H1 (cell line): ENCODE results near the gene CACNA1C. TPM values are rescaled to one million over a fixed set of nuclear protein-coding genes. Genes with fewer than 3 reads are reported as not detected.

ENCODE experiments used
- CTCF ChIA-PET: fragments of 300-600 bp; sonication (Branson Sonifier 250); formaldehyde crosslinking; loops from one replicate; lab custom pipeline; 2021; ENCODE audit not compliant: partially characterized antibody; lab: Charles Lee
- POLR2A ChIA-PET: fragments of 300-600 bp; sonication (Branson Sonifier 250); formaldehyde crosslinking; loops from one replicate; lab custom pipeline; 2021; ENCODE audit warnings: inconsistent platforms; ENCODE audit not compliant: partially characterized antibody; lab: Charles Lee
- DNase-seq, 2 experiments: peaks; one replicate each; pipeline versions ENCODE4 v3.0.0 to v3.0.0-alpha.2; 2010 to 2022; ENCODE audit warnings: low spot score in 2 of 2, low read depth in 1 of 2, mixed read lengths in 1 of 2
- FAIRE-seq: peaks from 2 replicates; lab custom pipeline; 2011; peaks lifted over from hg19 to GRCh38; lab: Jason Lieb, UNC
- H2AFZ ChIP-seq: 2 replicates; pipeline ENCODE4 v1.8.1; 2012; ENCODE audit warnings: low read length, inconsistent platforms
- H2AK5ac ChIP-seq: 2 replicates; pipeline ENCODE4 v1.6.1; 2013; ENCODE audit warnings: low read depth, low read length
- H2BK120ac ChIP-seq: replicated peaks from 2 replicates; pipeline ENCODE3; 2013; ENCODE audit warnings: low read depth, low read length, inconsistent platforms
- H2BK12ac ChIP-seq: 2 replicates; pipeline ENCODE4 v1.6.1; 2013; ENCODE audit warnings: low read depth, low read length
- H2BK15ac ChIP-seq: 2 replicates; pipeline ENCODE4 v1.6.1; 2013; ENCODE audit warnings: low read length
- H2BK20ac ChIP-seq: 2 replicates; pipeline ENCODE4 v1.6.1; 2013; ENCODE audit warnings: low read length
- H2BK5ac ChIP-seq: 2 replicates; pipeline ENCODE4 v1.6.1; 2013; ENCODE audit warnings: low read depth, low read length
- H3K14ac ChIP-seq: 2 replicates; pipeline ENCODE4 v1.6.1; 2013; ENCODE audit warnings: inconsistent platforms; ENCODE audit not compliant: insufficient read length
- H3K18ac ChIP-seq: 2 replicates; pipeline ENCODE4 v1.6.1; 2013; ENCODE audit warnings: low read length; ENCODE audit errors: extremely low read depth
- H3K23ac ChIP-seq: 2 replicates; pipeline ENCODE4 v1.6.1; 2013; ENCODE audit warnings: inconsistent platforms; ENCODE audit not compliant: insufficient read length
- H3K23me2 ChIP-seq: 2 replicates; pipeline ENCODE4 v1.6.1; 2013; ENCODE audit warnings: low read depth, low read length
- H3K27ac ChIP-seq: 2 replicates; pipeline ENCODE4 v1.6.1; 2011; ENCODE audit warnings: low read depth, low read length, inconsistent platforms
- H3K27me3 ChIP-seq, 4 experiments: replicated peaks in 1 of 4; 1 replicate in 1 of 4; 2 replicates in 3 of 4; pipeline versions ENCODE4 v1.6.1 to v1.8.1; 2011 to 2013; ENCODE audit warnings: low read length in 3 of 4, mild to moderate bottlenecking in 3 of 4, inconsistent platforms in 2 of 4, mixed read lengths in 2 of 4, moderate library complexity in 1 of 4; ENCODE audit not compliant: control insufficient read depth in 3 of 4, insufficient read depth in 3 of 4; ENCODE audit errors: extremely low read depth in 1 of 4
- H3K36me3 ChIP-seq, 4 experiments: 2 replicates each; pipeline versions ENCODE4 v1.6.1 to v1.8.1; 2011 to 2013; ENCODE audit warnings: mild to moderate bottlenecking in 4 of 4, low read length in 3 of 4, moderate library complexity in 2 of 4, control low read depth in 1 of 4, inconsistent platforms in 1 of 4; ENCODE audit not compliant: insufficient read depth in 4 of 4, control insufficient read depth in 2 of 4
- H3K4ac ChIP-seq: replicated peaks from 2 replicates; pipeline ENCODE3; 2013; ENCODE audit warnings: low read length, low read depth, mixed read lengths, inconsistent platforms; ENCODE audit not compliant: insufficient read length
- H3K4me1 ChIP-seq, 4 experiments: replicated peaks in 1 of 4; 1 replicate in 1 of 4; 2 replicates in 3 of 4; pipeline versions ENCODE4 v1.6.1 to v1.8.1; 2011 to 2013; ENCODE audit warnings: low read length in 3 of 4, inconsistent platforms in 2 of 4, mixed read lengths in 1 of 4; ENCODE audit not compliant: insufficient read depth in 4 of 4, control insufficient read depth in 3 of 4
- H3K4me2 ChIP-seq, 2 experiments: 2 replicates each; pipeline versions ENCODE4 v1.6.1 to v1.8.1; 2011 to 2013; ENCODE audit warnings: low read depth in 2 of 2, low read length in 2 of 2, control low read depth in 1 of 2, inconsistent platforms in 1 of 2, mild to moderate bottlenecking in 1 of 2; ENCODE audit not compliant: insufficient read depth in 1 of 2
- H3K4me3 ChIP-seq, 4 experiments: fragments of 200-600, 300-600 bp in 1 of 4; sonication (generic), shearing (Covaris generic), sonication (Bioruptor Twin) in 1 of 4; 2 replicates each; pipeline versions ENCODE4 v1.5.1 to v1.8.1; 2011 to 2016; ENCODE audit warnings: low read length in 4 of 4, low read depth in 3 of 4, control low read depth in 2 of 4, inconsistent platforms in 2 of 4, mild to moderate bottlenecking in 2 of 4, mixed read lengths in 1 of 4, moderate library complexity in 1 of 4; ENCODE audit not compliant: insufficient read depth in 2 of 4; ENCODE audit errors: extremely low read depth in 1 of 4
- H3K56ac ChIP-seq: replicated peaks from 2 replicates; pipeline ENCODE3; 2013; ENCODE audit warnings: low read depth, mild to moderate bottlenecking, mixed read lengths, low read length, inconsistent platforms; ENCODE audit not compliant: insufficient read length
- H3K79me1 ChIP-seq: 2 replicates; pipeline ENCODE4 v1.6.1; 2013; ENCODE audit warnings: low read depth, low read length, control low read depth
- H3K79me2 ChIP-seq, 2 experiments: 2 replicates each; pipeline versions ENCODE4 v1.6.1 to v1.8.1; 2012 to 2013; ENCODE audit warnings: low read length in 2 of 2, mild to moderate bottlenecking in 2 of 2, inconsistent platforms in 1 of 2; ENCODE audit not compliant: insufficient read depth in 2 of 2, control insufficient read depth in 1 of 2
- H3K9ac ChIP-seq, 4 experiments: replicated peaks in 1 of 4; 1 replicate in 1 of 4; 2 replicates in 3 of 4; pipeline versions ENCODE4 v1.6.1 to v1.8.1; 2011 to 2013; ENCODE audit warnings: low read depth in 3 of 4, low read length in 3 of 4, control low read depth in 2 of 4, mild to moderate bottlenecking in 2 of 4, moderate library complexity in 2 of 4, inconsistent platforms in 1 of 4; ENCODE audit errors: extremely low read depth in 1 of 4
- H3K9me3 ChIP-seq, 2 experiments: 2 replicates each; pipeline versions ENCODE4 v1.6.1 to v1.8.1; 2012 to 2013; ENCODE audit warnings: mild to moderate bottlenecking in 2 of 2, moderate library complexity in 2 of 2, control low read depth in 1 of 2, inconsistent platforms in 1 of 2, low read depth in 1 of 2, low read length in 1 of 2, mixed read lengths in 1 of 2; ENCODE audit not compliant: insufficient read depth in 2 of 2
- H4K20me1 ChIP-seq, 2 experiments: replicated peaks in 1 of 2; 2 replicates each; pipeline versions ENCODE3 to v1.8.1; 2011 to 2013; ENCODE audit warnings: inconsistent platforms in 2 of 2, low read length in 2 of 2, mild to moderate bottlenecking in 1 of 2; ENCODE audit not compliant: insufficient read depth in 2 of 2, control insufficient read depth in 1 of 2
- H4K5ac ChIP-seq: 2 replicates; pipeline ENCODE4 v1.6.1; 2013; ENCODE audit warnings: low read length, low read depth, mixed read lengths, inconsistent platforms; ENCODE audit not compliant: insufficient read length
- H4K8ac ChIP-seq: 2 replicates; pipeline ENCODE4 v1.8.0; 2013; ENCODE audit warnings: mild to moderate bottlenecking, moderate library complexity, low read length, inconsistent platforms; ENCODE audit not compliant: insufficient read depth; ENCODE audit errors: extremely low read depth
- H4K91ac ChIP-seq: replicated peaks from 2 replicates; pipeline ENCODE3; 2013; ENCODE audit warnings: low read length, mixed read lengths, inconsistent platforms; ENCODE audit not compliant: insufficient read length
- CTCF ChIP-seq, 3 experiments: IDR thresholded peaks; 1 replicate in 2 of 3; 2 replicates in 1 of 3; pipeline versions ENCODE4 v1.5.1 to v1.6.1; 2011; ENCODE audit warnings: low read length in 3 of 3, mild to moderate bottlenecking in 3 of 3, inconsistent platforms in 2 of 3, low read depth in 1 of 3, moderate library complexity in 1 of 3; ENCODE audit not compliant: insufficient read depth in 1 of 3; ENCODE audit errors: control extremely low read depth in 1 of 3
- EGR1 ChIP-seq: IDR thresholded peaks from 2 replicates; pipeline ENCODE4 v1.6.1; 2011; ENCODE audit warnings: low read depth, low read length, borderline replicate concordance
- EP300 ChIP-seq, 2 experiments: IDR thresholded peaks; 1 replicate in 1 of 2; 2 replicates in 1 of 2; pipeline ENCODE4 v1.6.1; 2011 to 2012; ENCODE audit warnings: low read depth in 2 of 2, low read length in 2 of 2, mild to moderate bottlenecking in 2 of 2, borderline replicate concordance in 1 of 2, inconsistent platforms in 1 of 2, moderate library complexity in 1 of 2
- POU5F1 ChIP-seq: IDR thresholded peaks from 2 replicates; pipeline ENCODE4 v1.6.1; 2011; ENCODE audit warnings: low read depth, mild to moderate bottlenecking, low read length, moderate library complexity
- RAD21 ChIP-seq, 2 experiments: IDR thresholded peaks in 1 of 2; conservative IDR thresholded peaks in 1 of 2; 2 replicates each; pipeline ENCODE4 v1.6.1; 2011; ENCODE audit warnings: low read depth in 2 of 2, low read length in 2 of 2, improper control_type of control experiment in 1 of 2, inconsistent platforms in 1 of 2, mild to moderate bottlenecking in 1 of 2, moderate library complexity in 1 of 2
- RNF2 ChIP-seq: fragments of 200-900, 300-1000 bp; sonication (generic); IDR thresholded peaks from 2 replicates; pipeline ENCODE4 v1.7.1; 2016; ENCODE audit warnings: borderline replicate concordance, low read depth, mild to moderate bottlenecking, antibody characterized with exemption, low read length; ENCODE audit not compliant: poor library complexity, severe bottlenecking; ENCODE audit errors: missing control alignments
- RXRA ChIP-seq: IDR thresholded peaks from 2 replicates; pipeline ENCODE4 v1.6.1; 2011; ENCODE audit warnings: low read depth, mild to moderate bottlenecking, low read length, moderate library complexity; ENCODE audit not compliant: insufficient read depth
- SP2 ChIP-seq: IDR thresholded peaks from 2 replicates; pipeline ENCODE4 v1.6.1; 2012; ENCODE audit warnings: mild to moderate bottlenecking, low read length, inconsistent platforms
- SUZ12 ChIP-seq: fragments of 200-600 bp; sonication (generic); IDR thresholded peaks from 2 replicates; pipeline ENCODE4 v1.6.1; 2012; ENCODE audit warnings: mild to moderate bottlenecking, inconsistent platforms, low read length, moderate library complexity, mixed read lengths
- TCF12 ChIP-seq: IDR thresholded peaks from 2 replicates; pipeline ENCODE4 v1.6.1; 2011; ENCODE audit warnings: low read depth, mild to moderate bottlenecking, low read length
- WGBS, 2 experiments: shearing (Covaris generic) in 1 of 2; methylation state at CpG; one replicate each; pipeline versions ENCODE4 v1.1.6 to v1.1.7; 2013 to 2015; ENCODE audit warnings: low lambda C conversion rate in 2 of 2, mixed read lengths in 2 of 2, inconsistent platforms in 1 of 2, low coverage in 1 of 2, missing lambda C conversion rate in 1 of 2; ENCODE audit not compliant: insufficient replicate concordance in 2 of 2, insufficient coverage in 1 of 2, insufficient read length in 1 of 2; ENCODE audit errors: extremely low coverage in 1 of 2, missing lambda C conversion rate in 1 of 2; 5-methylcytosine and 5-hydroxymethylcytosine counted together
- polyA plus RNA-seq, 7 experiments: library from polyadenylated mRNA; depleted of rRNA in 3 of 7; stranded (reverse) in 5 of 7; unstranded in 2 of 7; fragments of >200 nt in 5 of 7; fragments of 200-250 nt in 2 of 7; gene quantifications; 1 replicate in 5 of 7; 2 replicates in 1 of 7; 4 replicates in 1 of 7; pipeline versions ENCODE4 v1.2.1 to v1.2.3, GENCODE V29; 2011 to 2013; ENCODE audit warnings: missing spikeins in 2 of 7, mixed read lengths in 2 of 7
- total RNA-seq: library from RNA; stranded (reverse); fragmentation: NEBNext Ultra II Directional; extraction: Animal tissue kit (Norgen Biotek cat#: 25700); gene quantifications from 2 replicates; pipeline ENCODE4 v1.2.1, GENCODE V29; 2021

The CACNA1C gene
- total and polyA plus RNA-seq, 2 of the 8 experiments (the other 6 are each of a cell fraction or from before 2014, with no cell fraction given): 1.3 TPM

- Histone ChIP-seq H4K8ac (no peak overlapping the region), H3K4me2 (no peak overlapping the region), H3K27me3 (no peaks in the 10 kb centered on the region; a peak in 1 of 7 replicates), H2BK5ac (no peak overlapping the region), H4K91ac (no peak overlapping the region), H3K14ac (no peak overlapping the region), H3K56ac (no peak overlapping the region), H2BK15ac (no peak overlapping the region), H2AK5ac (no peak overlapping the region), H3K23me2 (no peaks in the 10 kb centered on the region), H4K20me1 (no peaks in the 10 kb centered on the region), H3K18ac (no peak overlapping the region), H3K36me3 (no peaks in the 10 kb centered on the region), H2BK120ac (no peak overlapping the region), H2BK12ac (no peak overlapping the region), H3K9ac (no peak overlapping the region), H3K9me3 (no peaks in the 10 kb centered on the region), H2BK20ac (no peak overlapping the region), H3K79me1 (no peaks in the 10 kb centered on the region), H2AFZ (no peak overlapping the region), H3K4me1 (peaks cover 5 to 10% (median 7%) of the 10 kb centered on the region in 4 experiments), H3K23ac (no peak overlapping the region), H3K27ac (no peak overlapping the region), H4K5ac (no peak overlapping the region), H3K4me3 (no peak overlapping the region), H3K79me2 (no peaks in the 10 kb centered on the region), H3K4ac (no peak overlapping the region)
- POLR2A ChIA-PET: no interaction called here
- no peak for FAIRE-seq
- DNase-seq: no peak
- CTCF ChIA-PET: interaction anchor here (0.8 to 3.3 kb wide), 7 partner anchors 18 to 95 kb away, joined by 3 to 16 read pairs (median 3); no protein-coding TSS in a partner anchor
- 90% methylated on average over 7 of the region's 7 CpGs; no CpG with 5 or more reads in 1 of the 2 experiments for WGBS, 2 experiments
- TF ChIP-seq SP2: no peak
- no peak for TF ChIP-seq TCF12
- no peak for TF ChIP-seq RNF2
- no peak for TF ChIP-seq SUZ12
- TF ChIP-seq RAD21 (IDR thresholded peaks at IDR 0.05 in 1 of 2, conservative IDR thresholded peaks at IDR 0.05 in 1 of 2; ENCODE audit: low read depth in 2 of 2, low read length in 2 of 2): no peak
- TF ChIP-seq EP300 (IDR thresholded peaks at IDR 0.05; ENCODE audit: borderline replicate concordance in 1 of 2, low read depth in 2 of 2, low read length in 2 of 2): no peak
- no peak for TF ChIP-seq POU5F1
- no peak for TF ChIP-seq EGR1
- TF ChIP-seq CTCF (IDR thresholded peaks at IDR 0.05; ENCODE audit: control extremely low read depth in 1 of 3, insufficient read depth in 1 of 3, low read depth in 1 of 3, low read length in 3 of 3): no peak
- no peak for TF ChIP-seq RXRA
Observed at GRCh38 chr12:2642896-2643425, 590.2 kb downstream of the CACNA1C start.
